ENCODE data around the gene EARS2.
"Not testable (repeated sequence)": the region's sequence is repeated elsewhere in the genome, so short reads cannot be mapped to it uniquely, and the experiment has no call there.

EARS2 gene

GRCh38 chr16:23516366-23517137 lies 40.6 kb downstream of the EARS2 start:
- Mint-ChIP-seq H3K36me3 (ENCODE audit: insufficient read depth) (peaks cover 6% of the 10 kb centered on the region), H3K9me3 (no peaks in the 10 kb centered on the region), H3K4me1 (peaks cover 32% of the 10 kb centered on the region), H3K4me3 (no peak overlapping the region), H3K27ac (ENCODE audit: low read depth) (peak overlapping the region; percentile 10), H3K27me3 (no peaks in the 10 kb centered on the region)
- no peak for ATAC-seq (replicated peaks; ENCODE audit: extremely low read depth, poor library complexity, severe bottlenecking)
- DNase-seq (ENCODE audit: low spot score in 2 of 2): no peak

DNA sequence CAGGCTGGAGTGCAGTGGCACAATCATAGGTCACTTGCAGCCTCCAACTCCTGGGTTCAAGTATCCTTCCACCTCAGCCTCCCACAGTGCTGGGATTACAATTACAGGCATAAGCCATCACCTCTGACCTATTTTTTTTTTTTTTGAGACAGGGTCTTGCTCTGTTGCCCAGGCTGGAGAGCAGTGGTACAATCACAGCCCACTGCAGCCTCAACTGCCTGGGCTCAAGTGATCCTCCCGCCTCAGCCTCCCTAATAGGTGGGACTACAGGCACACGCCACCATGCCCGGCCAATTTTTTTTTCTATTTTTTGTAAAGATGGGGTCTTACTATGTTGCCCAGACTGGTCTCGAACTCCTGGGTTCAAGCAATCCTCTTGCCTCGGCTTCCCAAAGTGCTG lies 41.3 kb downstream of the EARS2 start:
- no peaks in the 10 kb centered on the region for H3K27me3 Mint-ChIP-seq
- no peaks in the 10 kb centered on the region for H3K9me3 Mint-ChIP-seq
- ATAC-seq (replicated peaks; ENCODE audit: extremely low read depth, poor library complexity, severe bottlenecking) (no peak), DNase-seq (ENCODE audit: low spot score in 2 of 2) (no peak)
- H3K4me1 Mint-ChIP-seq: peaks cover 32% of the 10 kb centered on the region
- H3K36me3 Mint-ChIP-seq (ENCODE audit: insufficient read depth): peaks cover 6% of the 10 kb centered on the region
- H3K4me3 Mint-ChIP-seq: peak overlapping the region; percentile 13
- peak overlapping the region; percentile 10 for H3K27ac Mint-ChIP-seq (ENCODE audit: low read depth)

GRCh38 chr16:23514381-23515152 lies 42.6 kb downstream of the EARS2 start:
- Mint-ChIP-seq H3K36me3 (ENCODE audit: insufficient read depth) (peaks cover 11% of the 10 kb centered on the region), H3K4me1 (peaks cover 40% of the 10 kb centered on the region), H3K27me3 (no peaks in the 10 kb centered on the region), H3K27ac (ENCODE audit: low read depth) (peak overlapping the region; percentile 52), H3K9me3 (no peaks in the 10 kb centered on the region), H3K4me3 (peak overlapping the region; percentile 39)
- DNase-seq (ENCODE audit: low spot score in 2 of 2) (peak in 1 of 2 donors; percentile 49), ATAC-seq (replicated peaks; ENCODE audit: extremely low read depth, poor library complexity, severe bottlenecking) (peak; percentile 63)

- peaks cover 14% of the 10 kb centered on the region for H3K36me3 Mint-ChIP-seq (ENCODE audit: insufficient read depth)
These were observed 44.9 kb downstream of the EARS2 start for GRCh38 chr16:23512168-23512695.

DNA sequence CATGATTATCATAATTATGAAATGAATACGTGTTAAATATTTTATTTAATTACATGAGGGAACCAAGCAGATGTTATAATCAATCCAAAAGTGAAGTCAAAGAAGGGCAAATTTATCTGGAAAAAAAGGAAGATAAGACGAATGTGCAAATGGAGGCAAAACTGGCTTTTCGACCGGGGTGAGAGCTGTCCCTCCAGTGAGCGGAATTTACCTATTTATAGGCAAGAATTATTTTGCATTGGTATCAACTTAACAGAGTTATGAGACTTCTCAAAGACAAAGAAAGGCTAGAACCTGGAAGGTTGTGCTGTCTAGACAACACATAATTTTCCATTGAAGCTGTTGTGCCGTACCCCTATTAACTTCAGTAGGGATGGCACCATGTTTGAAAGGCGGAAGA lies 45.4 kb downstream of the EARS2 start:
- no peak for ATAC-seq (replicated peaks; ENCODE audit: extremely low read depth, poor library complexity, severe bottlenecking)
- DNase-seq (ENCODE audit: low spot score in 2 of 2): no peak
- no peaks in the 10 kb centered on the region for H3K27me3 Mint-ChIP-seq
- H3K27ac Mint-ChIP-seq (ENCODE audit: low read depth): peak overlapping the region; percentile 90
- peaks cover 59% of the 10 kb centered on the region for H3K4me1 Mint-ChIP-seq
- peaks cover 18% of the 10 kb centered on the region for H3K36me3 Mint-ChIP-seq (ENCODE audit: insufficient read depth)
- peak overlapping the region; percentile 92 for H3K4me3 Mint-ChIP-seq
- no peaks in the 10 kb centered on the region for H3K9me3 Mint-ChIP-seq

More at GRCh38 chr16:23512168-23512695, 44.9 kb downstream of the EARS2 start:
- H3K9me3 Mint-ChIP-seq: no peaks in the 10 kb centered on the region
- no peak overlapping the region for H3K4me3 Mint-ChIP-seq
- ATAC-seq (replicated peaks; ENCODE audit: extremely low read depth, poor library complexity, severe bottlenecking) (no peak), DNase-seq (ENCODE audit: low spot score in 2 of 2) (no peak)
- no peak overlapping the region for H3K27ac Mint-ChIP-seq (ENCODE audit: low read depth)
- peaks cover 55% of the 10 kb centered on the region for H3K4me1 Mint-ChIP-seq
- H3K27me3 Mint-ChIP-seq: no peaks in the 10 kb centered on the region

- peaks cover 59% of the 10 kb centered on the region for H3K4me1 Mint-ChIP-seq
- H3K27ac Mint-ChIP-seq (ENCODE audit: low read depth): peak overlapping the region; percentile 90
These were observed 46.3 kb downstream of the EARS2 start for GRCh38 chr16:23510915-23511270.

DNA sequence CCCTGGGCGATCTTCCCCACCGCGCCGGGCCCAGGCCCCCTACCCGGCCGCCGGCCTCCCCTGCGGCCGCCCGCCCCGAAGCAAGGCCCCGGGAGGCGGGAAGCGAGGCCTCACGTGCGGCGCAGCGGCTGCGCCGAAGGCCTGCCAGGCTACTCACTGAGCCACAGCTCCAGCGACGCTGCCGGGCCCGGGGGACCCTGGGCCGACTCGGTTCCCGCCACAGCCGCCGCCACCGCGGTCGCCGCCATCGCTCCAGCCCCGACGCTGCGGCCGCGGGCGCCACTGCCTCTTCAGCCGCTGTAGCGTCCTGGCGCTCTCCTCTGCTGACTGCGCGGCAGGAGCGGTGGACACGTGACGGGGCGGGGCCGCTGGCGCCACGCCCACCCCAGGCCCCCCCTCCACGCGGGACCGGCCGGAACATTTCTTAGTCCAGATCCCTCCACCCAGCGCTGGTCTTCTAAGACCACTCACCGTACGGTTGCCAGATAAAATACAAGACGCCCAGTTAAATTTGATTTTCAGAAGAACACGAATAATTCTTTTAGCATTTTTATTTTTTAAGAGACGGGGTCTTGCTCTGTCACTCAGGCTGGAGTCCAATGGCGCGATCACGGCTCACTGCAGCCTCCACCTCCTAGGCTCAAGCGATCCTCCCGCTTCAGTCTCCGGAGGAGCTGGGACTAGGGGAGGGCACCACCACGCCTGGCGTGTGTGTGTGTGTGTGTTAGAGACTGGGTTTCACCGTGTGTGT lies 46.8 kb downstream of the EARS2 start, which contains the start of gene GGA2:
TSS of gene GGA2 (minus strand) at position 331 of the 751 bp plus-strand sequence. CDS start at position 248, 83 bp downstream.
- H3K9me3 Mint-ChIP-seq: no peaks in the 10 kb centered on the region
- H3K27ac Mint-ChIP-seq (ENCODE audit: low read depth): peak within 1 kb of the TSS; percentile 99
- H3K27me3 Mint-ChIP-seq: no peaks in the 10 kb centered on the region
- DNase-seq (ENCODE audit: low spot score in 2 of 2) (peak; percentile 56 to 63), ATAC-seq (replicated peaks; ENCODE audit: extremely low read depth, poor library complexity, severe bottlenecking) (peak; percentile 81)
- peaks cover 19% of the 10 kb centered on the region for H3K36me3 Mint-ChIP-seq (ENCODE audit: insufficient read depth)
- H3K4me3 Mint-ChIP-seq: peak within 1 kb of the TSS; percentile 92
- H3K4me1 Mint-ChIP-seq: peaks cover 57% of the 10 kb centered on the region

More at GRCh38 chr16:23510915-23511270, 46.3 kb downstream of the EARS2 start:
- Mint-ChIP-seq H3K4me3 (peak overlapping the region; percentile 92), H3K36me3 (ENCODE audit: insufficient read depth) (peaks cover 20% of the 10 kb centered on the region)
- ATAC-seq (replicated peaks; ENCODE audit: extremely low read depth, poor library complexity, severe bottlenecking); H3K27me3 Mint-ChIP-seq; DNase-seq (ENCODE audit: low spot score in 2 of 2); H3K9me3 Mint-ChIP-seq: not testable (repeated sequence)

GRCh38 chr16:23509782-23510163 lies 47.4 kb downstream of the EARS2 start:
- ATAC-seq (replicated peaks; ENCODE audit: extremely low read depth, poor library complexity, severe bottlenecking): peak; percentile 63
- H3K27me3 Mint-ChIP-seq: no peaks in the 10 kb centered on the region
- H3K4me3 Mint-ChIP-seq: peak overlapping the region; percentile 92
- peaks cover 58% of the 10 kb centered on the region for H3K4me1 Mint-ChIP-seq
- DNase-seq (ENCODE audit: low spot score in 2 of 2): peak; percentile 28 to 61
- H3K27ac Mint-ChIP-seq (ENCODE audit: low read depth): peak overlapping the region; percentile 99
- H3K36me3 Mint-ChIP-seq (ENCODE audit: insufficient read depth): peaks cover 23% of the 10 kb centered on the region
- no peaks in the 10 kb centered on the region for H3K9me3 Mint-ChIP-seq

- peak overlapping the region; percentile 99 for H3K27ac Mint-ChIP-seq (ENCODE audit: low read depth)
- no peaks in the 10 kb centered on the region for H3K9me3 Mint-ChIP-seq
- no peak for ATAC-seq (replicated peaks; ENCODE audit: extremely low read depth, poor library complexity, severe bottlenecking)
- peaks cover 58% of the 10 kb centered on the region for H3K4me1 Mint-ChIP-seq
- H3K4me3 Mint-ChIP-seq: peak overlapping the region; percentile 92
- DNase-seq (ENCODE audit: low spot score in 2 of 2): no peak
- peaks cover 24% of the 10 kb centered on the region for H3K36me3 Mint-ChIP-seq (ENCODE audit: insufficient read depth)
- no peaks in the 10 kb centered on the region for H3K27me3 Mint-ChIP-seq
These were observed 47.8 kb downstream of the EARS2 start for GRCh38 chr16:23509441-23509754.

GRCh38 chr16:23508589-23509440 lies 48.3 kb downstream of the EARS2 start:
- ATAC-seq (replicated peaks; ENCODE audit: extremely low read depth, poor library complexity, severe bottlenecking) (no peak), DNase-seq (ENCODE audit: low spot score in 2 of 2) (no peak)
- Mint-ChIP-seq H3K9me3 (no peaks in the 10 kb centered on the region), H3K27me3 (no peaks in the 10 kb centered on the region), H3K4me3 (peak overlapping the region; percentile 92), H3K4me1 (peaks cover 58% of the 10 kb centered on the region), H3K36me3 (ENCODE audit: insufficient read depth) (peaks cover 28% of the 10 kb centered on the region), H3K27ac (ENCODE audit: low read depth) (peak overlapping the region; percentile 99)

DNA sequence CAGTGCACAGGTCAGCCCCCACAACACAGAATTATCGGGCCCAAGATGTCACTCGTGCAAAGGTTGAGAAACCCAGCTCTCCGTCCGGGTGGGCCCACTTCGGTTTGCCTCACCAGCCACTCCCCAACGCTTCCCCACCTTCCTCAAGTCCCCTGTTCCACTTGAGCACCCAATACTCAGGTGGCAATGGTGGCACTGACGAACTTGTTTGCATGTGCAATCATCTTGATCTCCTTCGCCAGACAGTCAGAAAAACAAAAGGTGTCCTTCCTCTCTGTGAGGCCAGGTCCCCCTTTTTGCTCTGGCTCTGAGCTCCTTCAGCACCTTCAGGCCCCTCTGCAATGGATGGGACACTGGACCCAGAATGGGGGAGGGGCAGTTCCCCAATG lies 50.5 kb downstream of the EARS2 start:
- H3K4me3 Mint-ChIP-seq: peak overlapping the region; percentile 67
- ATAC-seq (replicated peaks; ENCODE audit: extremely low read depth, poor library complexity, severe bottlenecking): no peak
- peaks cover 39% of the 10 kb centered on the region for H3K36me3 Mint-ChIP-seq (ENCODE audit: insufficient read depth)
- H3K4me1 Mint-ChIP-seq: peaks cover 63% of the 10 kb centered on the region
- DNase-seq (ENCODE audit: low spot score in 2 of 2): no peak
- no peaks in the 10 kb centered on the region for H3K27me3 Mint-ChIP-seq
- H3K9me3 Mint-ChIP-seq: no peaks in the 10 kb centered on the region
- H3K27ac Mint-ChIP-seq (ENCODE audit: low read depth): peak overlapping the region; percentile 92
